ENCODE measurements around the gene JAZF1. TPM values are rescaled to one million over a fixed set of nuclear protein-coding genes. Genes with fewer than 3 reads are reported as not detected.

JAZF1 gene
- total RNA-seq, 1 donor from 2014 or later, result 3.6 TPM

DNA sequence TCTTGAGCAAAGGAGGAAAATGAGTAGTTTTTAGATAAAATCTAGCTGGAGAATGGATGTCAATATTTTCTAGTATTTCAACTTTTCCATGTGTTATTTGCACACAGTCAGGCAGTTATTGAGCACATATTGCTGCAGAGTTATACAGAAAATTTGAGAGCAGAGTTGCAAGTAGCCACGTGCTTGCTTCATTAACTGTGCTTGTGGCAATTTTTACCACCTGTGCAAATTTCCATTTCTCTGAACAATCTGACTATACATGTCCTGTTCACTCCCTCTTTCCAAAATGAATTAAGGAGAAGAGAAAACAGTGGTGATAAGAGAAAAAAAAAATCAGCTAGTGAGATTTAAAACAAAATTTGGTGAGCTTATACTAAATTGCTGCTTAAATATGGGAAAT lies 262.1 kb downstream of the JAZF1 start:
- TF ChIP-seq, protein P1, sequence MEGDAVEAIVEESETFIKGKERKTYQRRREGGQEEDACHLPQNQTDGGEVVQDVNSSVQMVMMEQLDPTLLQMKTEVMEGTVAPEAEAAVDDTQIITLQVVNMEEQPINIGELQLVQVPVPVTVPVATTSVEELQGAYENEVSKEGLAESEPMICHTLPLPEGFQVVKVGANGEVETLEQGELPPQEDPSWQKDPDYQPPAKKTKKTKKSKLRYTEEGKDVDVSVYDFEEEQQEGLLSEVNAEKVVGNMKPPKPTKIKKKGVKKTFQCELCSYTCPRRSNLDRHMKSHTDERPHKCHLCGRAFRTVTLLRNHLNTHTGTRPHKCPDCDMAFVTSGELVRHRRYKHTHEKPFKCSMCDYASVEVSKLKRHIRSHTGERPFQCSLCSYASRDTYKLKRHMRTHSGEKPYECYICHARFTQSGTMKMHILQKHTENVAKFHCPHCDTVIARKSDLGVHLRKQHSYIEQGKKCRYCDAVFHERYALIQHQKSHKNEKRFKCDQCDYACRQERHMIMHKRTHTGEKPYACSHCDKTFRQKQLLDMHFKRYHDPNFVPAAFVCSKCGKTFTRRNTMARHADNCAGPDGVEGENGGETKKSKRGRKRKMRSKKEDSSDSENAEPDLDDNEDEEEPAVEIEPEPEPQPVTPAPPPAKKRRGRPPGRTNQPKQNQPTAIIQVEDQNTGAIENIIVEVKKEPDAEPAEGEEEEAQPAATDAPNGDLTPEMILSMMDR (conservative IDR thresholded peaks at IDR 0.05; ENCODE audit: low read depth, low read length), result no peak
- no peak for DNase-seq (ENCODE audit: low read depth)
- H3K4me3 ChIP-seq (ENCODE audit: low read depth, low read length), result no peak overlapping the region

DNA sequence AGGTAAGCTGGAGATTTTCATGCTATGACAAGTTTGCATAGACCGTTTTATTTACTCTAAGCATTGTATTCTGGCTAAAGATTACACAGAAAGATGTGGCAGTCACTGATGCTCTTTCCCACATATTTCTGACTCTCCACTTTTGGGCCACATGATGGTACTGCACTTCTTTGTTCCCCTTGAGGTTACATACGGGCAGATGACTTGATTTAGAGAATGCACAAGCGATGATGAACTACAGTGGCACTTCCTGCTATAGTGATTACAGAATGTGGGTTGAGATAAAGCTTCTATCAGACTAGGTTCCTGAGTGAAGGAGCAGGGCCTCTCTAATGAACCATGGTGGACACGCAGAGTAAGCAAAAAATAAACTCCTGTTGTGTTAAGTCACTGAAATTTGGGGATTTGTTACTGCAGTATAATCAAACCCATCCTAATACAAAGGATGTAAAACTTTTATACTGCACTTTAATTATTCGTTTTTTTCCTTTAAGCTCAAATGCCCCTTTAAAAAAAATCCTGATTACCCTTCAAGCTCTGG lies 262.8 kb downstream of the JAZF1 start:
- H3K4me3 ChIP-seq (ENCODE audit: low read depth, low read length), result no peak overlapping the region
- DNase-seq (ENCODE audit: low read depth), result no peak
- TF ChIP-seq, protein P1 (conservative IDR thresholded peaks at IDR 0.05; ENCODE audit: low read depth, low read length), result no peak

DNA sequence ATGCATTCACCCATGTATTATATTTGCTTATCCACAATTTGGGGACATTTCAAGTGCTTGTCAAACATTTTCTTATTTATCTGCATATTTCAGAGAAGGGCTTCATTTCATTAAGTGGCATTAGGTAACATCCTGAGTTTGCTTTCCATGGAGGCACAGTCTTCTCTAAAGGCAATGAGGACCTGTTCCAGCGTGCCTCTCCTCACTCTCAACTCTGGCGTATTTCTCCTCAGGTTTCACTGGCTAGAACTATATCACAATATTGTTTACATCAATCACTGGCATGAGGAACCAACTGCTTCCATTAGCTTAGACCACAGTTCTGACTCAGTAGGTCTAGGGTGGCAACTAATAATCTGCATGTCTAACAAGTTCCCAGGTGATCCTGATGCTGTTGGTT lies 263.5 kb downstream of the JAZF1 start:
- DNase-seq (ENCODE audit: low read depth), result no peak
- TF ChIP-seq, protein P1 (conservative IDR thresholded peaks at IDR 0.05; ENCODE audit: low read depth, low read length), result no peak
- no peak overlapping the region for H3K4me3 ChIP-seq (ENCODE audit: low read depth, low read length)

DNA sequence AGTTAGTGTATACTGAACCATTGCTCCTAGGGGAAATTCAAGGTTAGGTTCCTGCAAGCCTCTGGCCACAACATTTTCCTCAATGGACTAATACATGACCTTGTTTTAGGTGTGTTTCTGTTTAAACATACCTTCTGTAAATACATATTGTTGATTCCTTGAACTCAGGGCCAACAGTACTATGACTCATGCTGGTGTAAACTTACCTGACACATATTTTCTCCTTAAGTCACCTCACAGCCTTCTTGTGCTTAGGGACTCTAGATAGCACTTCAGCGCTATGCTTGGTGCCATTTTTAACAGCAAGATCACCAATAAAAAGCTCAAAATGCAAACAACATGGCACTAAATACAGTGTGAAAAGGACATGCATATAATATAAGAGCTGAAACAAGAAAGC lies 264.2 kb downstream of the JAZF1 start:
- TF ChIP-seq, protein P1 (conservative IDR thresholded peaks at IDR 0.05; ENCODE audit: low read depth, low read length), result no peak
- DNase-seq (ENCODE audit: low read depth), result no peak
- no peak overlapping the region for H3K4me3 ChIP-seq (ENCODE audit: low read depth, low read length)

DNA sequence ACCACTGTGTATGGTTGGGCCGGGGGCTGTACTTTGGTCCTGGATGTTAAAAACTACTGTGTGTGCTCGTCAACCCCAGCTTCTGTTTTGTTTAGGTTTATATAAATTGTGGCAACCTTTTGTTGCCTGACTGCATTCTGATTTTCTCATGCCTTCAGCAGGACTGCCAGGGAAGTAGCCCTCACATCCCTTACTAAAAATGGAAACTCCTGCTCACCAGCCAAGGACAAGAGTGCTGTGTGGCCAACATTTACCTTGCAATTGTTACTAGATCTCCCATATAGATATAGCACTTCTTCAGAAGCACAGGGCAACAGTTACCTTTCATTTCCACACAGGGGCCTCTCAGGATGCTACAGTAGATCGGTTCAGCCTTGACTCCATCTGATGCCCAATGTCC lies 266.2 kb downstream of the JAZF1 start:
- TF ChIP-seq, protein P1 (conservative IDR thresholded peaks at IDR 0.05; ENCODE audit: low read depth, low read length), result no peak
- DNase-seq (ENCODE audit: low read depth), result no peak
- no peak overlapping the region for H3K4me3 ChIP-seq (ENCODE audit: low read depth, low read length)

DNA sequence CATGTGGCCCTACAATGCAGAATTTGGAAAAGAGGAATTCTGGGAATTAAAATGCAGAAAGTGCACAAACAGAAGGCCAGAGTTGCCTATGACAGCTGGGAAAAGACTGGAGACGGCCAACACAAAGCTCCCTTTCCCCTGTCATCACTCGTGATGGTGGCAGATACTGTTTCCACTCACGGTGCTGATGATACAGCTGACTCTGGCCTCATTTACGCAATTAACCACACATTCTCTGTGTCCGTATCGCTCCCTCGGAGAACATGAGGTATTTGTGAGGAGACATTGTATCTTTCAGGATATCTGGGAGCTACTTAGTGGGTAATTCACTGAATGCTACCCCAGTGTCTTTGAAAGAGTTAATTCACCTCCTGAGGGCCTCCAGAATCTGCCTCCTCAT lies 267.8 kb downstream of the JAZF1 start:
- no peak overlapping the region for H3K4me3 ChIP-seq (ENCODE audit: low read depth, low read length)
- TF ChIP-seq, protein P1 (conservative IDR thresholded peaks at IDR 0.05; ENCODE audit: low read depth, low read length), result no peak
- no peak for DNase-seq (ENCODE audit: low read depth)

DNA sequence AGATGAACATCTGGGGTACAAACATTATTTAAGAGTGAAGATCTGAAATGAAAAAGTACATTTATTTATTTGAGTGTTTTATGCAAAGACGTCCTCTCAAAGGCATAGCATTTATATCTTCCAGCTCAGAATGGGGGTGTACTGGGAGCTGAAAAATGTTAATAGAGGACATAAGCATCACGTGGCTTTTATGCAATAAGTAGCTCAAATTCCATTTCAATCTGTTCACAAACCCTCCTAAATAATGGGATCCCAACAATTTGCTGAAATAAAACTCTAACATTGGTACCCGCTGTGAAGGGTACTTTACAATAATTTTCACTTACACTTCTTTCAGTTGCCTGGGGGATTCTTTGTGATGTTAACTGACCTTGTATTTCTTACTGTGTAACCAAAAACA lies 268.7 kb downstream of the JAZF1 start:
- H3K4me3 ChIP-seq (ENCODE audit: low read depth, low read length), result no peak overlapping the region
- no peak for DNase-seq (ENCODE audit: low read depth)
- TF ChIP-seq, protein P1 (conservative IDR thresholded peaks at IDR 0.05; ENCODE audit: low read depth, low read length), result no peak
